Right ventricle myocardium inferior (tissue), 1 donor: ENCODE measurements around the gene C2orf80. TPM values are rescaled to one million over a fixed set of nuclear protein-coding genes. Genes with fewer than 3 reads are reported as not detected.
"Not testable (repeated sequence)": the region's sequence is repeated elsewhere in the genome, so short reads cannot be mapped to it uniquely, and the experiment has no call there.

Experiments used
- ATAC-seq: fragments of 200-7000 bp; cut with Tn5 transposase; one replicate; pipeline ENCODE4 v1.9.1; 2020; ENCODE audit warnings: mild to moderate bottlenecking, moderate library complexity
- DNase-seq: peaks from one replicate; pipeline ENCODE4 v3.0.0; 2021; ENCODE audit errors: missing footprints
- intact Hi-C: fragments of 100-400 bp; cut with DNase I; formaldehyde crosslinking; loops from one replicate; pipeline ENCODE4 v1.11.0; 2022
- total RNA-seq: library from RNA; stranded (reverse); fragmentation: NEBNext Ultra II Directional; extraction: Animal tissue kit (Norgen Biotek cat#: 25700); gene quantifications from one replicate; pipeline ENCODE4 v1.2.1, GENCODE V29; 2021
- donor health status: DM: no; HTN: yes; CAD: no; lungs with severe emphysema.

Gene C2orf80
- total RNA-seq, 1 donor from 2014 or later: not detected

- ATAC-seq (no peak), DNase-seq (no peak)
- intact Hi-C loops: no loop called here
Observed at GRCh38 chr2:208142925-208143799, 46.7 kb downstream of the C2orf80 start.

- ATAC-seq (no peak), DNase-seq (no peak)
Observed at GRCh38 chr2:208142240-208142924, 47.4 kb downstream of the C2orf80 start.

GRCh38 chr2:208139447-208139846, 50.4 kb downstream of the C2orf80 start:
- ATAC-seq (no peak), DNase-seq (no peak)
- intact Hi-C loops: no loop called here

More at GRCh38 chr2:208142240-208142924, 47.4 kb downstream of the C2orf80 start:
- intact Hi-C loops: no loop called here

GRCh38 chr2:208138334-208138733, 51.5 kb downstream of the C2orf80 start:
- DNase-seq, ATAC-seq, intact Hi-C loops: not testable (repeated sequence)

GRCh38 chr2:208136716-208137094, 53.1 kb downstream of the C2orf80 start:
- ATAC-seq (no peak), DNase-seq (no peak)
- intact Hi-C loops: no loop called here

GRCh38 chr2:208135794-208136715, 53.8 kb downstream of the C2orf80 start:
- intact Hi-C loops: no loop called here
- no peak for DNase-seq
- ATAC-seq: no peak

- intact Hi-C loops: no loop called here
- no peak for ATAC-seq
- no peak for DNase-seq
Observed at GRCh38 chr2:208134928-208135586, 54.8 kb downstream of the C2orf80 start.

GRCh38 chr2:208130712-208131110, 59.1 kb downstream of the C2orf80 start:
- DNase-seq: no peak
- ATAC-seq: no peak
- intact Hi-C loops: no loop called here

GRCh38 chr2:208129744-208130711, 59.8 kb downstream of the C2orf80 start, which contains the start of gene CRYGC:
Gene CRYGC (minus strand): TSS chr2:208129828. CDS start chr2:208129792, 36 bp downstream.
- no peak for ATAC-seq
- DNase-seq: no peak
- intact Hi-C loops: loop anchor here (5.0 kb wide), 1 partner anchor 483 kb away; no protein-coding TSS in a partner anchor

- ATAC-seq (no peak), DNase-seq (no peak)
- intact Hi-C loops: loop anchor here (5.0 kb wide), 1 partner anchor 481 kb away; no protein-coding TSS in a partner anchor
Observed at GRCh38 chr2:208128136-208128535, 61.7 kb downstream of the C2orf80 start.

- no peak for DNase-seq
- no peak for ATAC-seq
- intact Hi-C loops: loop anchor here (5.0 kb wide), 1 partner anchor 480 kb away; no protein-coding TSS in a partner anchor
Observed at GRCh38 chr2:208127090-208127489, 62.7 kb downstream of the C2orf80 start.

GRCh38 chr2:208125251-208125650, 64.6 kb downstream of the C2orf80 start:
- intact Hi-C loops: loop anchor here (5.0 kb wide), 1 partner anchor 478 kb away; no protein-coding TSS in a partner anchor
- ATAC-seq (no peak), DNase-seq (no peak)

- intact Hi-C loops, ATAC-seq: not testable (repeated sequence)
- peak; percentile 70 for DNase-seq
Observed at GRCh38 chr2:208124013-208124715, 65.7 kb downstream of the C2orf80 start, which contains the start of gene CRYGD. Gene CRYGD (minus strand): TSS chr2:208124524. CDS start chr2:208124473, 51 bp downstream.

GRCh38 chr2:208122248-208122647, 67.6 kb downstream of the C2orf80 start:
- no peak for DNase-seq
- ATAC-seq: no peak
- intact Hi-C loops: no loop called here

GRCh38 chr2:208118918-208119317, 70.9 kb downstream of the C2orf80 start:
- intact Hi-C loops: no loop called here
- DNase-seq: no peak
- ATAC-seq: no peak

GRCh38 chr2:208117390-208117789, 72.4 kb downstream of the C2orf80 start:
- DNase-seq, ATAC-seq, intact Hi-C loops: not testable (repeated sequence)
